Epithelial cell of proximal tubule (primary cell): ENCODE results near the gene C8A. TPM values are rescaled to one million over a fixed set of nuclear protein-coding genes. Genes with fewer than 3 reads are reported as not detected.

Experiments
- DNase-seq: peaks from one replicate; pipeline ENCODE4 v3.0.0-alpha.2; 2011; ENCODE audit warnings: low read depth
- H3K4me3 ChIP-seq: 2 replicates; pipeline ENCODE4 v1.5.1; 2011; ENCODE audit warnings: low read depth, mild to moderate bottlenecking, low read length
- CTCF ChIP-seq: conservative IDR thresholded peaks from 2 replicates; pipeline ENCODE4 v1.5.1; 2012; ENCODE audit warnings: low read depth, mild to moderate bottlenecking, low read length
- total RNA-seq: library from RNA; depleted of rRNA; stranded (reverse); fragments of >200 nt; gene quantifications from 2 replicates; pipeline ENCODE4 v1.2.3, GENCODE V29; 2015

Gene C8A
- total RNA-seq, 1 donor from 2014 or later: not detected

DNA sequence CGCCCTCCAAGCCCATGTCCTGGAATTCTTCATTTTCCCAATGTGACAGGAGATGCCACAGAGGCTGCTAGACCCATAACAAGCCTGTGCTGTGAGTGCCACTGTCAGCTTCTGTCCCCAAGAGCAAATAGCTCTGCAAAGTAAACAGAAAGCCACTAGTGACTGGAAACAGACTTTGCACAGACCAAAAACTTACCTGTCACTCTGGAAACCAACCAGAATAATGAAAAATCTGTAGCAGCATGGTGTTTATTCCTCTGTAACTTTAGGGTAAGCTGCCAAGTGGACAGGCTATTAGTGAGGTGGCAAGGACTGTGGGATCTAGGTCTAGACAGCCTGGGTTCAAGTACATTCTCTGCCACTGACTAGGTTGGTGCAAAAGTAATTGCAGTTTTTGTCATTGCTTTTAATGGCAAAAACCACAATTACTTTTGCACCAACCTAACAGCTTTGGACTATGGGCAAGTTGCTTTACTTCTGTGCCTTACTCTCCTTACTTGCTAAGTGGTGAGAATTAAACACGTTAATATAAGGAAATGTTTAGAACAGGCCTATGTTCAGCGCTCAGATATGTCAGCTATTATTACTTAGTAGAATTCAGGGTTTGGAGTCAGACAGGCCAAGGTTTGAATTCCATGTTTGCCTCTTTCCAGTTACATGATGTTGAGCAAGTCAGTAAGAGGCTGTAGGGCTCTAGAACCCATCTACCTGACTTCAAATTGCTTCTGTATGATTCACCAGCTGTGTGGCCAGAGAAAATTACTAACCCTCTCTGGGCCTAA is 111.5 kb downstream of the C8A start, which contains the start of gene C8B:
Gene C8B, minus strand, starts transcription at position 100 of the 782 bp plus-strand sequence. Its CDS starts 67 bp downstream, at position 33.
- no peak for DNase-seq
- no peak within 1 kb of the TSS for H3K4me3 ChIP-seq
- no peak for TF ChIP-seq CTCF

GRCh38 chr1:56966698-56966999 is 112.1 kb downstream of the C8A start:
- no peak overlapping the region for H3K4me3 ChIP-seq
- DNase-seq: no peak
- TF ChIP-seq CTCF: no peak

DNA sequence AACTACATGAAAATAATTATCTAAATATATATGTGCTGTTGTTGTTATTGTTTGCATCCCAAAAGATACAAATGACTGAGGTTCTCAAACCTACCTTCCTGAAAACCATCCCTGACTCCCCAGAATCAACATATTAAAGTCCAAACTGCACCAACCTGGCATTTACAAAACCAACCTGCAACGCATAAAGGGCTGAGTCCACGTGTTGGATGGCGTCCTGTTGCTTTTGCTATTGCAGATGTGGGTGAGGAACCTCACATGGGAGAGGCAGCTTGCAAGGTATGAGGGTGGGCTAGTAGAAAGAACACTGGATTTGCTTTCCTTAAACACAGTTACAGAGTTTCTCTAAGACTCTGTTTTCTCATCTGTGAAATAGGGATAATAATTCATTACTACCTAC is 112.8 kb downstream of the C8A start:
- DNase-seq: no peak
- no peak overlapping the region for H3K4me3 ChIP-seq
- no peak for TF ChIP-seq CTCF

Other genes with a start within 250 kb of the C8A start
- gene PRKAA2, start 209.5 kb upstream of the C8A start, total RNA-seq: 6.4 and 8.4 TPM in 2 replicates
- gene FYB2, start 35.4 kb upstream of the C8A start, total RNA-seq: not detected in 2 replicates
- gene C8B, start 111.2 kb downstream of the C8A start, total RNA-seq: not detected in 2 replicates